Osteocyte (in vitro differentiated cells): Measurements from ENCODE around the gene RYR2. TPM values are rescaled to one million over a fixed set of nuclear protein-coding genes. Genes with fewer than 3 reads are reported as not detected.
"Not testable (repeated sequence)": the region's sequence is repeated elsewhere in the genome, so short reads cannot be mapped to it uniquely, and the experiment has no call there.

ENCODE experiments used
- DNase-seq: peaks from one replicate; pipeline ENCODE4 v3.0.0; 2021; ENCODE audit warnings: mixed read lengths; ENCODE audit not compliant: unreplicated experiment; ENCODE audit errors: extremely low spot score
- H3K27ac Mint-ChIP-seq: one replicate; pipeline ENCODE4 v1.8.0; 2021; ENCODE audit warnings: mild to moderate bottlenecking, mixed read lengths; ENCODE audit not compliant: unreplicated experiment
- H3K27me3 Mint-ChIP-seq: one replicate; pipeline ENCODE4 v1.8.0; 2021; ENCODE audit warnings: mixed read lengths; ENCODE audit not compliant: unreplicated experiment
- H3K36me3 Mint-ChIP-seq: one replicate; pipeline ENCODE4 v1.8.0; 2021; ENCODE audit warnings: mixed read lengths; ENCODE audit not compliant: unreplicated experiment
- H3K4me1 Mint-ChIP-seq: one replicate; pipeline ENCODE4 v1.8.0; 2021; ENCODE audit warnings: mixed read lengths; ENCODE audit not compliant: unreplicated experiment
- H3K4me3 Mint-ChIP-seq: one replicate; pipeline ENCODE4 v1.8.0; 2021; ENCODE audit warnings: mild to moderate bottlenecking, moderate library complexity, mixed read lengths; ENCODE audit not compliant: unreplicated experiment
- H3K9me3 Mint-ChIP-seq: one replicate; pipeline ENCODE4 v1.8.0; 2021; ENCODE audit warnings: mixed read lengths; ENCODE audit not compliant: unreplicated experiment
- total RNA-seq: library from RNA; stranded (reverse); gene quantifications from 2 replicates; pipeline ENCODE4 v1.2.1, GENCODE V29; 2021
- TF ChIP-seq, protein P1 (sequence below): fragments of 200-600 bp; sonication (generic); IDR thresholded peaks from 2 replicates; pipeline ENCODE4 v1.5.0; 2021; ENCODE audit warnings: antibody characterized with exemption, mild to moderate bottlenecking, moderate library complexity

The RYR2 gene
- total RNA-seq, 1 donor from 2014 or later = 0.03 TPM

DNA sequence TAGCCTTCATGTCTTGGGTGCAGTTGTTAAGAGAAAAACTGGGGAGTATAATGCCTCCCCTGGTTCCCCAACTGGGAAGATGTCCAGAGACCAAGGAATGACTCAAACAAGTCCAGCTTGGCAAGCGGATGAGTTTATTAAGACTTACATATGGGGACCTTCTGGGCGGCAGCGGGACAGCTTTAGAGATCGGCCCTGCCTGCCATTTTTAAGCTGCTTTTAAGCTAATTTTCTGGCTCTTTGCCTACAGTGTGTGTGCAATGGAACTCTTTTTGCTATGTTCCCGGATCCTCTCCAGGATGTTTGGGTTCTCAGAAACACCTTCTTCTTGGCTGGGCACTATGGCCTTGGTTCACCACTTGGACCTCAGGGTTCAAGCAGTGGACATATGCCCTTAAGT lies 99.5 kb downstream of the RYR2 start:
- no peak for DNase-seq
- H3K4me1 Mint-ChIP-seq = no peaks in the 10 kb centered on the region
- H3K36me3 Mint-ChIP-seq = no peaks in the 10 kb centered on the region
- peaks cover 5% of the 10 kb centered on the region for H3K9me3 Mint-ChIP-seq
- no peak overlapping the region for H3K4me3 Mint-ChIP-seq
- TF ChIP-seq, protein P1, sequence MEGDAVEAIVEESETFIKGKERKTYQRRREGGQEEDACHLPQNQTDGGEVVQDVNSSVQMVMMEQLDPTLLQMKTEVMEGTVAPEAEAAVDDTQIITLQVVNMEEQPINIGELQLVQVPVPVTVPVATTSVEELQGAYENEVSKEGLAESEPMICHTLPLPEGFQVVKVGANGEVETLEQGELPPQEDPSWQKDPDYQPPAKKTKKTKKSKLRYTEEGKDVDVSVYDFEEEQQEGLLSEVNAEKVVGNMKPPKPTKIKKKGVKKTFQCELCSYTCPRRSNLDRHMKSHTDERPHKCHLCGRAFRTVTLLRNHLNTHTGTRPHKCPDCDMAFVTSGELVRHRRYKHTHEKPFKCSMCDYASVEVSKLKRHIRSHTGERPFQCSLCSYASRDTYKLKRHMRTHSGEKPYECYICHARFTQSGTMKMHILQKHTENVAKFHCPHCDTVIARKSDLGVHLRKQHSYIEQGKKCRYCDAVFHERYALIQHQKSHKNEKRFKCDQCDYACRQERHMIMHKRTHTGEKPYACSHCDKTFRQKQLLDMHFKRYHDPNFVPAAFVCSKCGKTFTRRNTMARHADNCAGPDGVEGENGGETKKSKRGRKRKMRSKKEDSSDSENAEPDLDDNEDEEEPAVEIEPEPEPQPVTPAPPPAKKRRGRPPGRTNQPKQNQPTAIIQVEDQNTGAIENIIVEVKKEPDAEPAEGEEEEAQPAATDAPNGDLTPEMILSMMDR = no peak
- no peak overlapping the region for H3K27ac Mint-ChIP-seq
- H3K27me3 Mint-ChIP-seq = no peaks in the 10 kb centered on the region

DNA sequence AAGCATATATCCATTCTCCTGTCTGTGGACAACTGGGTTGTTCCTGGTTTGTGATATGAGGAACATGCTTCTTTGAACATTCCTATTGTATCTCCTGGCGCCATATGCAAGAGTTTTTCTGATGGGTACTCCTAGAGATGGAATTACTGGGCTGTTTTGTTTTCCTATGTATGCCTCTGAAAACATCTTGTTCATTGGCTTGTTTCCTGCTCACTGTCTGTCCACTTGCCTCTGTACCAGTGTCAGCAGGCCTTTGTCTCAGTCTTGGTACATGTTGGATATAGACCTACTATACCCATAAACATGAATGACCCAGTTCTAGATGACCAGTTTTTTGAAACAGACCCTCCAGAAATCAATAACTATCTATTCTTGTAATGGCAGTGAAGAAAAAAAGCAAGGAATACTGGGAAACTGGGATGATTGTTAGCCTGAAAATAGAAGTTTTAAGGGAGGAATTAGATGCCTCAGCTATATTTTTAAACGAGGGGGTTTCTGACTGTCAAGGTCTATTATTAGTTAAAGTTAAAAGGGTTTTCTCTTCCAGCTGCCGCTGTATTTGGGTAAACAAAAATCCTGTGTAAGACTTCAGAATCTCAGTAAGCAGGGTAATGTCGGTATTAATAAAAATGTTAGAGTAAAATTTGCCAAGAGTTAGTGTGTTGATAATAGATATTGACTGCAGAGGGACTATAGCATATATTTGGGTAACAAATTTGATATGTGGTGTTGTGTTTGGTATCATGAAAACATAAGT lies 103.6 kb downstream of the RYR2 start:
- no peak overlapping the region for H3K27ac Mint-ChIP-seq
- no peak for DNase-seq
- H3K9me3 Mint-ChIP-seq = peaks cover 5% of the 10 kb centered on the region
- H3K27me3 Mint-ChIP-seq = no peaks in the 10 kb centered on the region
- no peaks in the 10 kb centered on the region for H3K4me1 Mint-ChIP-seq
- TF ChIP-seq, protein P1 = no peak
- no peaks in the 10 kb centered on the region for H3K36me3 Mint-ChIP-seq
- no peak overlapping the region for H3K4me3 Mint-ChIP-seq

DNA sequence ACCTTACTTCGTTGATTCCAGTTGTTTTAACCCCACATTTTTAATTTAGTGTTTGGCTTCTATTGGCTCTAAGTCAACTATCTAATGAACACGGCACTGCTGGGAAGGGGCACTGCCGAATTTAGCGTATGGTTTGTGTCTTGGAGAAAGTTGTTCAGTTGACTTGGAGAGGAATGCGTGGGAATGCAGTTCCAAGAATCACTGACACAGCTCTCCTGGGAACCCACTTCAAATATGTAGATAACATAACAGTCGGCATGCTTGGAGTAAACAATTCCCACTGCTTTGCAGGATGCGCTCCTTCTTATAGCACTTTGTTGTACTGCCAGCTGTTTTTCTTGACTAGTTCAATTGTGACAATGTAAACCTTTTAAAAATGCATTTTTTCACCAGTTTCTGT lies 104.3 kb downstream of the RYR2 start:
- Mint-ChIP-seq H3K27me3 (no peaks in the 10 kb centered on the region), H3K27ac (no peak overlapping the region), H3K36me3 (no peaks in the 10 kb centered on the region), H3K9me3 (peaks cover 4% of the 10 kb centered on the region), H3K4me3 (no peak overlapping the region), H3K4me1 (no peaks in the 10 kb centered on the region)
- TF ChIP-seq, protein P1 = no peak
- no peak for DNase-seq

DNA sequence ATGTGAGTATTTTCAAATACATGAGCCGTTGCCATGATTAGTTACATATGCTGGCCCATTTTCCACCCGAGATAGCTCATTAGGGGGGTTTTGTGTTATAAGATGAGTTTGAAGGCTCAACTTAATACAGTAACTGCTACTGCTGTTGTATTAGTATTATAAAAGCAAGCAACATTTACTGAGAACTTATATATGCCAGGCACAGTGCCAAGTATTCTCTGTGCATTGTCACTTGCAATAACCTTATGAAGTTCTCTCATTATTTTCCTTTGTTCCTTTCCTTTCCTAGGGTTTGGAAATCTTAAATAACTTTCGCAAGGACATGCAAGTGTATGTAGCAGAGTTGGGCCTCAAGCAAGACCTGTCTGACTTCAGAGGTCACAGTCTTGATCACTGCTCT lies 107.9 kb downstream of the RYR2 start:
- H3K36me3 Mint-ChIP-seq = no peaks in the 10 kb centered on the region
- no peaks in the 10 kb centered on the region for H3K27me3 Mint-ChIP-seq
- TF ChIP-seq, protein P1 = no peak
- no peak overlapping the region for H3K27ac Mint-ChIP-seq
- H3K4me1 Mint-ChIP-seq = no peaks in the 10 kb centered on the region
- H3K4me3 Mint-ChIP-seq = no peak overlapping the region
- no peaks in the 10 kb centered on the region for H3K9me3 Mint-ChIP-seq
- no peak for DNase-seq

DNA sequence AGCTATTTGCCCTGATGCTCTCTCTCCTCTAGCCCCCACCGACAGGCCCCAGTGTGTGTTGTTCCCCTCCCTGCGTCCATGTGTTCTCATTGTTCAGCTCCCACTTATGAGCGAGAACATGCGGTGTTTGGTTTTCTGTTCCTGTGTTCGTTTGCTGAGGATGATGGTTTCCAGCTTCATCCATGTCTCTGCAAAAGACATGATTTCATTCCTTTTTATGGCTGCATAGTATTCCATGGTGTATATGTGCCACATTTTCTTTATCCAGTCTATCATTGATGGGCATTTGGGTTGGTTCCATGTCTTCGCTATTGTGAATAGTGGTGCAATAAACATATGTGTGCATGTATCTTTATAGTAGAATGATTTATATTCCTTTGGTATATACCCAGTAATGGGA lies 110.0 kb downstream of the RYR2 start:
- not testable (repeated sequence) for H3K27me3 Mint-ChIP-seq, H3K9me3 Mint-ChIP-seq, H3K36me3 Mint-ChIP-seq, H3K27ac Mint-ChIP-seq, H3K4me1 Mint-ChIP-seq, DNase-seq, H3K4me3 Mint-ChIP-seq
